ENCODE measurements around the gene ZMIZ1. TPM values are rescaled to one million over a fixed set of nuclear protein-coding genes. Genes with fewer than 3 reads are reported as not detected.

The ZMIZ1 gene
- polyA plus RNA-seq, 1 experiment: 13.0 TPM

DNA sequence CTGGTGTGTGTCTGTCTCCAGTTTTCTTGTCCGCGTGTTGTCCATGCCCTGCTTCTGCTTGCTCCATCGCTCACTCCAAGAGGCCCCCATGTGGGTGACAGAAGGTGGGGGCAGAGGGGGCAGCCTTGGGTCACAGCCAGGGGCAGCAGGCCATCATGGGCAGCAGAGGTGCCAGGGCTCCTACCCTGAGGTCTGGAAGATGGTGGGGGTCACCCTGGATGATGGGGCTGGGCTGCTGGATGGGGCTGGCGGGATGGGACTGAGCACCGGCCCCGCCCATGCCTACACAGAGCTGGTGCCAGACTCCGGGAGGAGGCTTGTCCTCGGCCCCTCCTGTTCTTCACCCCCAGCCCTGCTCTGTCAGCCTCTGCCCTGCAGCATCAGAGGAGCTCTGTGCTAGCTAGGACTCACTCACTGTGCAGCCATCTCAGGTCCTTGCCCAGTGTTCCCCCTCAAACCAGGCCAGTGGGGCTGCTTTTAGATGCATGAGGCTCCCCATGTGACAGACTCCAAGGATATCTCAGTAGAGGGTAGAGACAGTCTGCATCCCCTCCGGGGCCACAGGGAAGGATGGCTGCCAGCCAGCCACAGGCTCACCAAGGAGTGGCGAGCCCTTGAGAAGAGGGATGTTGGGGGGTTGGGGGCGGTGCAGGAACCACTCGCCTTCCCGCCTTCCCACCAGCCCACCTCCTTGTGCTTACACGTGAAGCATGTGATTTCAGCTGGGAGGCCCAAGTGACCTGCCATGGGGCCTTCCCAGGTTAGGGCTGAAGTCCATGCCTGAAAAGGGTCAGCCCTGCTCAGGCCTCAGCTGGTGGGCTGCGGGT is 243.0 kb downstream of the ZMIZ1 start:
- peaks cover 53% of the 10 kb centered on the region for H3K36me3 ChIP-seq (ENCODE audit: control insufficient read depth, insufficient read depth, low read length)
- CTCF ChIA-PET: interaction anchor here (1.6 kb wide), 1 partner anchor 11 kb away, joined by 3 read pairs; no protein-coding TSS in a partner anchor
- H3K27me3 ChIP-seq (ENCODE audit: control insufficient read depth, insufficient read depth, low read length): no peaks in the 10 kb centered on the region
- no peak overlapping the region for H3K4me3 ChIP-seq (ENCODE audit: low read depth, low read length)
- TF ChIP-seq, protein P1, sequence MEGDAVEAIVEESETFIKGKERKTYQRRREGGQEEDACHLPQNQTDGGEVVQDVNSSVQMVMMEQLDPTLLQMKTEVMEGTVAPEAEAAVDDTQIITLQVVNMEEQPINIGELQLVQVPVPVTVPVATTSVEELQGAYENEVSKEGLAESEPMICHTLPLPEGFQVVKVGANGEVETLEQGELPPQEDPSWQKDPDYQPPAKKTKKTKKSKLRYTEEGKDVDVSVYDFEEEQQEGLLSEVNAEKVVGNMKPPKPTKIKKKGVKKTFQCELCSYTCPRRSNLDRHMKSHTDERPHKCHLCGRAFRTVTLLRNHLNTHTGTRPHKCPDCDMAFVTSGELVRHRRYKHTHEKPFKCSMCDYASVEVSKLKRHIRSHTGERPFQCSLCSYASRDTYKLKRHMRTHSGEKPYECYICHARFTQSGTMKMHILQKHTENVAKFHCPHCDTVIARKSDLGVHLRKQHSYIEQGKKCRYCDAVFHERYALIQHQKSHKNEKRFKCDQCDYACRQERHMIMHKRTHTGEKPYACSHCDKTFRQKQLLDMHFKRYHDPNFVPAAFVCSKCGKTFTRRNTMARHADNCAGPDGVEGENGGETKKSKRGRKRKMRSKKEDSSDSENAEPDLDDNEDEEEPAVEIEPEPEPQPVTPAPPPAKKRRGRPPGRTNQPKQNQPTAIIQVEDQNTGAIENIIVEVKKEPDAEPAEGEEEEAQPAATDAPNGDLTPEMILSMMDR (IDR thresholded peaks at IDR 0.05; ENCODE audit: insufficient read depth, low read depth, low read length): no peak
- DNase-seq (ENCODE audit: low read depth): no peak
- POLR2A ChIA-PET: no interaction called here

DNA sequence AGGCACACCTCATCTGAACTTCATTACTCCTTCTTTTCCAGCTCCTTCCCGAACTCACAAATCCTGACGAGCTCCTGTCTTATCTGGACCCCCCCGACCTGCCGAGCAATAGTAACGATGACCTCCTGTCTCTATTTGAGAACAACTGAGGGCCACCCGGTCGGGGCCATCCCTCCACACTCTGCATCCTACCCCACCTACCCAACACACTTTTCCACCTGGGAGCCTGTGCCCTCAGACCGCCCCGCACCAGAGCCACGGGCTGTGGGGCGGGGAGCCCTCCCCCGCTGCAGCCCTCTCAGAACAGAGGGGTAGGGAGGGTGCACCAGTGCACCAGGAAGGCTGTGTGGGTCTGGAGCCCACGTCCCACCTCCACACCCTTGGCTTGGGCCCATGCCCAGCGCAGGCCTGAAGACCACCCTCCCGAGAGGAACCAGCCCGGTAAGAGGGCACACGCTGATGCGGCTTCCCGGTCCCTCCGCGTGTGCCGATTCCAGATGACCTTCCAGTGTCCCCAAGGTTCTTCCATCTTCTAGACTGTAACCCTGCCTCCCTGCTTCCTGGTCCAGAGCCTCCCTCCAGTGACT is 243.9 kb downstream of the ZMIZ1 start:
- no peak overlapping the region for H3K4me3 ChIP-seq (ENCODE audit: low read depth, low read length)
- CTCF ChIA-PET: no interaction called here
- H3K27me3 ChIP-seq (ENCODE audit: control insufficient read depth, insufficient read depth, low read length): no peaks in the 10 kb centered on the region
- POLR2A ChIA-PET: no interaction called here
- TF ChIP-seq, protein P1 (IDR thresholded peaks at IDR 0.05; ENCODE audit: insufficient read depth, low read depth, low read length): no peak
- no peak for DNase-seq (ENCODE audit: low read depth)
- peaks cover 45% of the 10 kb centered on the region for H3K36me3 ChIP-seq (ENCODE audit: control insufficient read depth, insufficient read depth, low read length)

DNA sequence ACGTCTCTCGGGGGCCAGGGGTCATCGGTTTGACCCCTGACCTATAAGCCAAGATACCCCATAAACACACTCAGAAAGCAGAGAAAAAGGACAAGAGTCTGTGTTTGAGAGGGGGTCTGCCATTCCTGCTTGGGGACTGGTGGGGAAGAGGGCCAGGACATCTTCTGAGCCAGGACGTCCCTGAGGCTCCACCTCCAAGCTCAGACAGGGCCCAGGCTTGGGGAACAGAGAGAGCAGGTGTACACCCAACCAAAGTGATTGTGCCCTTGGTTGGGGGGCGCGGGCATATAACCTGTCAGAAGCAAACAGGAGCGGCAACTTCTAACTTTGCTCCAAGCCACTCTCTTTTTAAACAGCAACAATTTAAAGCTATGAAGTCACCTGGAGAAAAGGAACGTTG is 244.6 kb downstream of the ZMIZ1 start:
- ChIA-PET POLR2A (no interaction called here), CTCF (no interaction called here)
- H3K27me3 ChIP-seq (ENCODE audit: control insufficient read depth, insufficient read depth, low read length): no peaks in the 10 kb centered on the region
- no peak overlapping the region for H3K4me3 ChIP-seq (ENCODE audit: low read depth, low read length)
- H3K36me3 ChIP-seq (ENCODE audit: control insufficient read depth, insufficient read depth, low read length): peaks cover 42% of the 10 kb centered on the region
- TF ChIP-seq, protein P1 (IDR thresholded peaks at IDR 0.05; ENCODE audit: insufficient read depth, low read depth, low read length): no peak
- DNase-seq (ENCODE audit: low read depth): no peak

DNA sequence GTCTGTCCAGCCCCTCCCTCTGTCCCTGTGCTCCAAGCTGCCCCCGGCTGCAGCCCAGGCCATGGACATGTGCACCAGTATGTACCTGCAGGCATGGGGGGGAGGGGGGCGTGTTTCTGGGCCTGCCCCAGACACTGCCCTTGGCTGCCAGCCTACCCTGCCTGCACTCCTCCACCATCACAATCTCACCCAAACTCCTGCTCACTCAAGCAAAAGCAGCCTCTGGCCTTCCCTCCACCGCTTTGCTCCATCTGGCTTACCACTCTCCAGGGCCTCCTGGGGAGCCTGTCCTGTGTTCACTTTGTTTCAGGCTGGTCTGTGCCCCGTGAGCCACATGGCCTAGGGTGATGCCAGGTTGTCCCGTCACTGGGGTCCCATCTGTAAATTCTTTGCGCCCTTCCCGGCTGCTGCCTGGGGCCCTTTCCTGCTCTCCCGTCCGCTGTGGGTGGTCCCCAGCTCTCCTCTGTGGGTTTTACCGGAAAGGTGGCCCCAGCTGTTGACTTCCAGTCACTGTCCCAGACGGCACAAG is 245.2 kb downstream of the ZMIZ1 start:
- H3K36me3 ChIP-seq (ENCODE audit: control insufficient read depth, insufficient read depth, low read length): peaks cover 35% of the 10 kb centered on the region
- ChIA-PET POLR2A (no interaction called here), CTCF (no interaction called here)
- DNase-seq (ENCODE audit: low read depth): no peak
- TF ChIP-seq, protein P1 (IDR thresholded peaks at IDR 0.05; ENCODE audit: insufficient read depth, low read depth, low read length): no peak
- no peak overlapping the region for H3K4me3 ChIP-seq (ENCODE audit: low read depth, low read length)
- no peaks in the 10 kb centered on the region for H3K27me3 ChIP-seq (ENCODE audit: control insufficient read depth, insufficient read depth, low read length)
